Measurements from ENCODE around the gene ANKRD52.
"Not testable (repeated sequence)": the region's sequence is repeated elsewhere in the genome, so short reads cannot be mapped to it uniquely, and the experiment has no call there.

ANKRD52 gene

DNA sequence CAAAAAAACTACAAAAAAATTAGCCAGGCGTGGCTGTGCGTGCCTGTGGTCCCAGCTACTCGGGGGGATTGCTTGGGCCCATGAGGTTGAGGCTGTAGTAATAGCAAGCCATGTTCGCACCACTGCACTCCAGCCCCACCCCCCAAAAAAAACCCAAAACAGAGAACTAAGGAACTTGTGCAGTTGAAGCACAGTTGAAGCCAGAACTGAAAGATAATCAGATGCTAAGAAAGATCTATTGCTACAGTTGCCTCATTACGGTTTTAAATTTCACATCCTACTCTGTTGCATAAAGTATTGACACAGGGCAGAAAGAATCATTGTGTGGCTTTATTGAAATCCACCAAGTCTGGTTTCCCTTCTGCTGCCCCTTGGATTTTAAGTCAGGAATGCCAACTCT, 38.1 kb upstream of the ANKRD52 start:
- H3K4me1 ChIP-seq (ENCODE audit: insufficient read depth, low read length), result peaks cover 14% of the 10 kb centered on the region
- peaks cover 26% of the 10 kb centered on the region for H3K36me3 ChIP-seq (ENCODE audit: insufficient read depth, low read length)
- 93% methylated on average over 5 of the region's 5 CpGs for WGBS
- H3K9ac ChIP-seq (ENCODE audit: low read depth, low read length), result no peak overlapping the region
- H3K9me3 ChIP-seq (ENCODE audit: insufficient read depth, low read depth, low read length), result no peaks in the 10 kb centered on the region
- no peaks in the 10 kb centered on the region for H3K27me3 ChIP-seq (ENCODE audit: insufficient read depth, low read length)
- H3K27ac ChIP-seq (ENCODE audit: low read depth, low read length), result no peak overlapping the region
- no peak overlapping the region for H3K4me3 ChIP-seq (ENCODE audit: low read length)

DNA sequence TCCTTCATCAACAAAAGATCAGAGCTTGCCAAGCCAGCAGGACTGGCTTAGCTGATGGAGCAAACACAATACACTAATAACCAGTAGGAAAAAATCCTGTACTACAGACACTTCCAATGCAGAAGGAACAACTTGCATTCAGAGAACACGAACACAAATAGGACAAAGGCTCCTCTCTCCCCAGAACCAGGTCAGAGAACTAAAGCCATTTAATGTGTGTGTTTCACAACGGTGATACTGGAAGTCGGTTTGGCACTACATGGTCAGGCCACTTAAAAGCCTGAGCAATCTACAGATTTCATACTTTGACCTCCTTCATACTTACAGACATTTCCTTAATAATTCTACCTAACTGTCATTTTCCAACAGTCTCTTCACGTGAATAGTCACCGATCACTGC, 35.6 kb upstream of the ANKRD52 start:
- Histone ChIP-seq H3K9me3 (ENCODE audit: insufficient read depth, low read depth, low read length) (no peaks in the 10 kb centered on the region), H3K4me3 (ENCODE audit: low read length) (no peak overlapping the region), H3K9ac (ENCODE audit: low read depth, low read length) (no peak overlapping the region), H3K36me3 (ENCODE audit: insufficient read depth, low read length) (peaks cover 47% of the 10 kb centered on the region), H3K27ac (ENCODE audit: low read depth, low read length) (no peak overlapping the region), H3K27me3 (ENCODE audit: insufficient read depth, low read length) (no peaks in the 10 kb centered on the region), H3K4me1 (ENCODE audit: insufficient read depth, low read length) (no peaks in the 10 kb centered on the region)
- 94% methylated on average over 5 of the region's 5 CpGs for WGBS

DNA sequence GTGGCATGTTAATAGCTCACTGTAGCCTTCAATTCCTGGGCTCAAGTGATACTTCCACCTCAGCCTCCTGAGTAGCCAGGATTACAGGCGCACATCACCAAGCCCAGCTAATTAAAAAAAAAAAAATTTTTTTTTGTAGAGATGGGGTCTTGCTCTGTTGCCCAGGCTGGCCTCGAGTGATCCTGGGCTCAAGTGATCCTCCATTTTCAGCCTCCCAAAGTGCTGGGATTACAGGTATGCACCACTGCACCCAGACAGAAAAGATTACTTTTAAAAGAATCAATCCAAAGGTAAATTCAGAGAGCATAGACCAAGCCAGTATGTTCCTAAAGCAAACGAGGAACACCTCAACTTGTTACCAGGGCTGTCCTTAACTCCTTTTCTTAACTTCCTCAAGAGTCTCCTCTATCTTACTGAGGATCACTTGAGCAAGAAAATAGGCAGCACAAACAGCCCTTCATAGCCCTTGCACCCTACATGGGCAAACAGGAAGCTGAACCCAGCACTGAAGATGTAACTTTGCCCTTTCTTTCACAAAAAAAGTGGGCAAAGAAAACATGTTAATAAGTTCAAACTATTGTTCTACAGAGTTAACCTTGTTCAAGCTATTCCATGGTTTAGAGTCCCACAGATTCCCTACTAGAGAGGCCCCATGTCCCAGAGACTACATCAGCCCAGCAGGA, 30.7 kb upstream of the ANKRD52 start:
- no peaks in the 10 kb centered on the region for H3K27me3 ChIP-seq (ENCODE audit: insufficient read depth, low read length)
- no peak overlapping the region for H3K9ac ChIP-seq (ENCODE audit: low read depth, low read length)
- no peak overlapping the region for H3K4me3 ChIP-seq (ENCODE audit: low read length)
- peaks cover 64% of the 10 kb centered on the region for H3K36me3 ChIP-seq (ENCODE audit: insufficient read depth, low read length)
- 96% methylated on average over 2 of the region's 3 CpGs for WGBS
- no peaks in the 10 kb centered on the region for H3K9me3 ChIP-seq (ENCODE audit: insufficient read depth, low read depth, low read length)
- no peak overlapping the region for H3K27ac ChIP-seq (ENCODE audit: low read depth, low read length)
- no peaks in the 10 kb centered on the region for H3K4me1 ChIP-seq (ENCODE audit: insufficient read depth, low read length)

DNA sequence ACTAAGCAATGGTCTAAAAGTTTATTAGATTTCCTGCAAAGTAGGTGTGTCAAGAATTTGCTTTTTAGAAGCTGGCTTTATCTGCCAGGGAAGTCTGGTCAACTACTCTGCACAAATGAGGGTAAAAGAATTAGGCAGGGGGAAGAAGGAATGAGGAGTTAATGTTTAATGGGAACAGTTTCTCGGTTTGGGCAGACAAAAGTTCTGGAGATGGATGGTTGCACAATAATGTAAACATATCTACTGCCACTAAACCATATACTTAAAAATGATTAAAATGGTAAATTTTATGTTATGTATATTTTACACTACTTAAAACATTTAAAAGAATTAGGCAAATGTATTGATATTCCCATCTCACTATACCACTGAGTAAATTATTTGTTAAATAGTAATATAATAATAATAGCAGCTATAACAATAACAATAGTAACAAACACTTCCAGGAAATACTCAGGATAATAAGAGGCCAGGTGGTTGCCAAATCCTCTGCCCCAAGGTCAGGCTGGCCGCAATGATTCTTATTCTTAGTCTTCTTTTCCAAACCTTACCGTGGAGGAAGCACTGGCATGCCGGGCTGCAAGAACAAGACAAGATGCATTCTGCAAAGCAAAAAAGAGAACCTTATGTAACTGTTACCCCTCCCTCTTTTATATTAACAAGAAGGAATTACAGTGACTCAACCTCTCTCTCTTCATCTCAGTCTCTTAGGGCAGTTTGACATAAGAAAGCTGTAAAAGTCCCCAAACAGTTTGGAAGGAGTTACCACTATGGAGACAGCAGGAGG, 28.1 kb upstream of the ANKRD52 start:
- H3K9me3 ChIP-seq (ENCODE audit: insufficient read depth, low read depth, low read length), result no peaks in the 10 kb centered on the region
- 94% methylated on average over 3 of the region's 4 CpGs for WGBS
- H3K4me1 ChIP-seq (ENCODE audit: insufficient read depth, low read length), result no peaks in the 10 kb centered on the region
- no peak overlapping the region for H3K4me3 ChIP-seq (ENCODE audit: low read length)
- H3K36me3 ChIP-seq (ENCODE audit: insufficient read depth, low read length), result peaks cover 81% of the 10 kb centered on the region
- H3K27ac ChIP-seq (ENCODE audit: low read depth, low read length), result no peak overlapping the region
- H3K27me3 ChIP-seq (ENCODE audit: insufficient read depth, low read length), result no peaks in the 10 kb centered on the region
- no peak overlapping the region for H3K9ac ChIP-seq (ENCODE audit: low read depth, low read length)

DNA sequence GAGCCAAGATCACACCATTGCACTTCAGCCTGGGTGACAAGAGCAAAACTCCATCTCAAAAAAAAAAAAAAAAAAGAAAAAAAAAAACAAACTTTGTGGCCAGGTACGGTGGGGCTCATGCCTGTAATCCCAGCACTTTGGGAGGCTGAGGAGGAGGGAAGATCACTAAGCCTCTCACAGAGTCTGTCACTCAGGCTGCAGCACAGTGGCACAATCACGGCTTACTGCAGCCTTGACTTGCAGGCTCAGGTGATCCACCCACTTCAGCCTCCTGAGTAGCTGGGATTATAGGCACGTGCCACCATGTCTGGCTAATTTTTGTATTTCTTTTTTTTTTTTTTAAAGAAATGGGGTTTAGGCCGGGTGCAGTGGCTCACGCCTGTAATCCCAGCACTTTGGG, 26.1 kb upstream of the ANKRD52 start:
- H3K27me3 ChIP-seq (ENCODE audit: insufficient read depth, low read length); H3K9ac ChIP-seq (ENCODE audit: low read depth, low read length); H3K27ac ChIP-seq (ENCODE audit: low read depth, low read length); H3K9me3 ChIP-seq (ENCODE audit: insufficient read depth, low read depth, low read length); H3K4me3 ChIP-seq (ENCODE audit: low read length); H3K4me1 ChIP-seq (ENCODE audit: insufficient read depth, low read length): not testable (repeated sequence)
- 93% methylated on average over 5 of the region's 5 CpGs for WGBS
- peaks cover 81% of the 10 kb centered on the region for H3K36me3 ChIP-seq (ENCODE audit: insufficient read depth, low read length)

DNA sequence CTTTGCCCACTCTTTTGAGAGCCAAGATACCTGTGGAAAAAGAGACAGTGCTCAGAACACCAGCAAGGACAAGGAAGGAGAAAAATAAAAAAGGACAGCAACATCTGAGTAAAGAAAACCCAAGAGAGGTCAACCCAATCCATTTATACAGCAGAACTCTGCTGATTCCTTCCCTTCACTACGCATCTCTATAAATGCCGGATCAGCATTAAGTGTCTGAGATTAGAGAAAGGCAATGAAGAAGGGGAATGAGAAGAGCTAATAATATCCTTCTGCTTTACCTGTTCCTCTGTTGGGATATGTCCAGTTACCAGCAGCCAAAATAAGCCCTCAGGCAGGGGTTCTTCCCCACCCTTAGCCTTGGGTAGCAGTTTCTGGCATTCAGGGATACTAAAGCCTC, 24.4 kb upstream of the ANKRD52 start:
- H3K9me3 ChIP-seq (ENCODE audit: insufficient read depth, low read depth, low read length), result no peaks in the 10 kb centered on the region
- 100% methylated on average over 1 of the region's 2 CpGs for WGBS
- no peaks in the 10 kb centered on the region for H3K4me1 ChIP-seq (ENCODE audit: insufficient read depth, low read length)
- H3K4me3 ChIP-seq (ENCODE audit: low read length), result no peak overlapping the region
- H3K36me3 ChIP-seq (ENCODE audit: insufficient read depth, low read length), result peaks cover 84% of the 10 kb centered on the region
- no peak overlapping the region for H3K27ac ChIP-seq (ENCODE audit: low read depth, low read length)
- no peak overlapping the region for H3K9ac ChIP-seq (ENCODE audit: low read depth, low read length)
- H3K27me3 ChIP-seq (ENCODE audit: insufficient read depth, low read length), result no peaks in the 10 kb centered on the region

DNA sequence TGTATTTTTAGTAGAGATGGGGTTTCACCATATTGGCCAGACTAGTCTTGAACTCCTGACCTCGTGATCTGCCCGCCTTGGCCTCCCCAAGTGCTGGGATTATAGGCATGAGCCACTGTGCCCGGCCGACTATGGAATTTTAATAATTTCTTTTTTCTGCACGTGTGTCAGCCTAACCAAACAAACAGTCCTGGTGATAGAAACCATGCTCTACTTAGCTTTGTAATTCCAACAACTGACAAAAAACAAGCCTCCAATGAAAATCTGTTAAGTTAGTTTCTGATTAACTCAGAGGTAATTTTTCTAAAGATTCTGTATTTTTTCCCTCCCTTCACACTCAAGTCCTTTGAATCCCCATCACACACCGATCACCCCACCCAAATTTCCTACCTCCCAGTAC, 23.8 kb upstream of the ANKRD52 start:
- H3K36me3 ChIP-seq (ENCODE audit: insufficient read depth, low read length), result peaks cover 87% of the 10 kb centered on the region

DNA sequence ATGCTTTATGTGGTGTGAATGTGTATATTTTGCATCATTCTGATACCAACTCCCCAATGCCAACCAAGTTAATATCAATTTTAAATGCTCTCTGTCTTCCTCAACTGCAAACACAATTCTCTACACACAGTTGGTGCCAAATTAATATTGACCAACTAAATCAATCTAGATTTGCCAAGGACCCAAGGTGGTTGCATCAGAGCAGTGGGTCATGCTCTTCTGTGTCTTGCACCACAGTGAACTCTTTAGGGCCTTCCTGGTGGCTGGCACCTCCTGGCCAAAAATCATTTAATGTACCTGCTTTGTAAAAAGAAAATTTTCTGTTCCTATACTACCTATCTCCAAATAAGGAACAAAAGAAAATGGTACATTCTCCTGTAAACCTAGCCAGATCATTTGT, 22.7 kb upstream of the ANKRD52 start:
- Histone ChIP-seq H3K27ac (ENCODE audit: low read depth, low read length) (no peak overlapping the region), H3K4me1 (ENCODE audit: insufficient read depth, low read length) (no peaks in the 10 kb centered on the region), H3K9me3 (ENCODE audit: insufficient read depth, low read depth, low read length) (no peaks in the 10 kb centered on the region), H3K36me3 (ENCODE audit: insufficient read depth, low read length) (peaks cover 86% of the 10 kb centered on the region), H3K27me3 (ENCODE audit: insufficient read depth, low read length) (no peaks in the 10 kb centered on the region), H3K9ac (ENCODE audit: low read depth, low read length) (no peak overlapping the region), H3K4me3 (ENCODE audit: low read length) (no peak overlapping the region)

More for the DNA sequence above, 23.8 kb upstream of the ANKRD52 start:
- no peaks in the 10 kb centered on the region for H3K9me3 ChIP-seq (ENCODE audit: insufficient read depth, low read depth, low read length)
- no peaks in the 10 kb centered on the region for H3K4me1 ChIP-seq (ENCODE audit: insufficient read depth, low read length)
- no peak overlapping the region for H3K27ac ChIP-seq (ENCODE audit: low read depth, low read length)
- H3K27me3 ChIP-seq (ENCODE audit: insufficient read depth, low read length), result no peaks in the 10 kb centered on the region
- no peak overlapping the region for H3K4me3 ChIP-seq (ENCODE audit: low read length)
- WGBS, result 96% methylated on average over 6 of the region's 6 CpGs
- H3K9ac ChIP-seq (ENCODE audit: low read depth, low read length), result no peak overlapping the region

DNA sequence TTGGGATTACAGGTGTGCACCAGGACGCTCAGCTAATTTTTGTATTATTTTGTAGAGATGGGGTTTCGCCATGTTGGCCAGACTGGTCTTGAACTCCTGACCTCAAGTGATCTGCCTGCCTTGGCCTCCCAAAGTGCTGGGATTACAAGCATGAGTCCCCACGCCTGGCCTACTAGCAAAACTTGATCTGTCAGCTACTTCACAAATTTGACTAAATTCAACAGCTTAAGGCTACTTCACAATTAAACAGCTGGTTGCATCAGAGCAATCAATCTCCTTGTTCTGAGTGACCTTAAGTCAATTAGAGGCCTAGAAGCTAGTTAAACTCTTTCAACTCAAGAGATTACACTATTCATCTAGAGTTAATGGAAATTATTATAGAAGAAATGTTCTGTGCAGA, 20.7 kb upstream of the ANKRD52 start:
- Histone ChIP-seq H3K4me3 (ENCODE audit: low read length) (no peak overlapping the region), H3K27me3 (ENCODE audit: insufficient read depth, low read length) (no peaks in the 10 kb centered on the region), H3K4me1 (ENCODE audit: insufficient read depth, low read length) (no peaks in the 10 kb centered on the region), H3K36me3 (ENCODE audit: insufficient read depth, low read length) (peaks cover 91% of the 10 kb centered on the region), H3K9ac (ENCODE audit: low read depth, low read length) (no peak overlapping the region), H3K9me3 (ENCODE audit: insufficient read depth, low read depth, low read length) (no peaks in the 10 kb centered on the region), H3K27ac (ENCODE audit: low read depth, low read length) (no peak overlapping the region)
- WGBS, result 94% methylated on average over 3 of the region's 3 CpGs

DNA sequence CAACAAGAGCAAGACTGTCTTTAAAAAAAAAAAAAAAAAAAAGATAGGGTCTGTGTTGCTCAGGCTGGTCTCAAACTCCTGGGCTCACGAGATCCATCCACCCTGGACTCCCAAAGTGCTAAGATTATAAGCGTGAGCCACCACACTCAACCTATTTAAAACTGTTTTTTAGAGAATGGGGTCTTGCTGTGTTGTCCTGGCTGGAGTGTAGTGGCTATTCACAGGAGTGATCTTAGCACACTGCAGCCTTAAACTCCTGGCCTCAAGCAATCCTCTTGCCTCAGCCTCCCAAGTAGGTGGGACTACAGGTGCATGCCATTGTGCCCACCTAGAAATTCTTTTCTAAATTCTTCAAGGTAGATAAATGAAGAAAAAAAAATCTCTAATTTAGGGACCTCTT, 16.1 kb upstream of the ANKRD52 start:
- H3K9me3 ChIP-seq (ENCODE audit: insufficient read depth, low read depth, low read length), result no peaks in the 10 kb centered on the region
- no peak overlapping the region for H3K4me3 ChIP-seq (ENCODE audit: low read length)
- H3K36me3 ChIP-seq (ENCODE audit: insufficient read depth, low read length), result peaks cover 89% of the 10 kb centered on the region
- no peaks in the 10 kb centered on the region for H3K27me3 ChIP-seq (ENCODE audit: insufficient read depth, low read length)
- H3K4me1 ChIP-seq (ENCODE audit: insufficient read depth, low read length), result no peaks in the 10 kb centered on the region
- H3K27ac ChIP-seq (ENCODE audit: low read depth, low read length), result no peak overlapping the region
- WGBS, result 90% methylated on average over 2 of the region's 2 CpGs
- H3K9ac ChIP-seq (ENCODE audit: low read depth, low read length), result no peak overlapping the region

DNA sequence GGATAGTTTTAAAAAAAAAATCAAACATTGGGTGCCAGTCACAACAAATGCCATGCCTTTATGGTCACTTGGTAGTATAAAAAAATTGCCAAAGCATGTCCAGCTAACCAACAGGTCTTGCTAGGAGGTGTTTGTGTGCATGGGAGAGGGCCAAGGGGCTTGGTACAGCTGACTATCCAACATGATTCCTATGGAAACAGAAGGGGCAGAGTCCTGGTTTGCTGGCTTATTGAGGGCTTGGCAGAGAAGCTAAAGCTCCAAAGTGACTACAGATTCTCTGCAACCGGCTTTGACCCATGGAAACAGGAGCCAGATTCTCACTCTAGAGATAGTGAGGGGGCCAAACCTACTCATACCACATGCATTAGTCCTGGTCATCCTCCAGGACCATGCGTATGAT, 14.3 kb upstream of the ANKRD52 start:
- not testable (repeated sequence) for H3K27me3 ChIP-seq (ENCODE audit: insufficient read depth, low read length); H3K4me3 ChIP-seq (ENCODE audit: low read length); H3K4me1 ChIP-seq (ENCODE audit: insufficient read depth, low read length); H3K27ac ChIP-seq (ENCODE audit: low read depth, low read length); H3K9me3 ChIP-seq (ENCODE audit: insufficient read depth, low read depth, low read length); H3K9ac ChIP-seq (ENCODE audit: low read depth, low read length)
- WGBS, result 95% methylated on average over 1 of the region's 2 CpGs
- peaks cover 75% of the 10 kb centered on the region for H3K36me3 ChIP-seq (ENCODE audit: insufficient read depth, low read length)
